GM18502 (cell line): ENCODE measurements around the gene GOLGA3.
"Not testable (repeated sequence)": the region's sequence is repeated elsewhere in the genome, so short reads cannot be mapped to it uniquely, and the experiment has no call there.

Experiments used
- ATAC-seq: cut with Tn5 transposase; IDR thresholded peaks from one replicate; pipeline ENCODE4 v1.9.1; 2021; ENCODE audit warnings: mild to moderate bottlenecking; ENCODE audit not compliant: unreplicated experiment, poor library complexity

Gene GOLGA3

DNA sequence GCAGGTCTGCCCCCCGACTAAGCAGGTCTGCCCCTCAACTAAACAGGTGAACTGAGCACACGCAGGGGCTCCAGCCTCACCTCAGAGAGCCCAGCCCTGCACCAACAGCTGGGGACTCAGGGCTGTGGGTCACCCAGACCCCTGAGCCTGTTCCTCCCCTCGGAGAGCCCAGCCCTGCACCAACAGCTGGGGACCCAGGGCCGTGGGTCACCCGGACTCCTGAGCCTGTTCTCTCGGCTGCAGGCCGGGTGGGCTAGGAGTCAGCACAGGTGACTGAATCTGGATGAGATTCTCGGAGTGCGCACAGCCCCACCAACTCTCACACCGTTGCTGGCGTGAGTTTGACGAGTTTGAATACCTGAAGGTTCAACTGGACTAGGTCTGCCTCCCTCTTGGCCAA is 46.7 kb downstream of the GOLGA3 start:
- no peak for ATAC-seq

- ATAC-seq = no peak
Measured at GRCh38 chr12:132779781-132780353, 48.8 kb downstream of the GOLGA3 start.

DNA sequence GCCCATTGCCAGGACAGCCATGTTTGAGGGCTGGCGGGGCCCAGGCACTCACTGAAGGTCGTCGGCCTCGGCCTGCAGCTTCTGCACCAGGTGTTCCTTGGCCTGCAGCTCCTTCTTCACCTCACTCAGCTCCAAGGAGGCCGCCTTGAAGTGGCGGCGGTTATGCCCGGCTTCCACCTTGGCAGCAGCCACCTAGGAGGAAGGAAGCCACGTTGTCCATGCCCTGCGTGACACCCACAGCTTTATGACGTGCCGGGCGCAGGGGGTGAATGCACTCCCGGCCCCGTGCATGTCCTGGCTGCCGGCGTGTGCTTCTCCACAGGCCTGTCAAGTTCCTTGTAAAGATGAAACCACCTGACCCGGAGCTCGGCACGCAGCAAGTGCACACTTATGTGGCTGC is 51.1 kb downstream of the GOLGA3 start:
- ATAC-seq = no peak

DNA sequence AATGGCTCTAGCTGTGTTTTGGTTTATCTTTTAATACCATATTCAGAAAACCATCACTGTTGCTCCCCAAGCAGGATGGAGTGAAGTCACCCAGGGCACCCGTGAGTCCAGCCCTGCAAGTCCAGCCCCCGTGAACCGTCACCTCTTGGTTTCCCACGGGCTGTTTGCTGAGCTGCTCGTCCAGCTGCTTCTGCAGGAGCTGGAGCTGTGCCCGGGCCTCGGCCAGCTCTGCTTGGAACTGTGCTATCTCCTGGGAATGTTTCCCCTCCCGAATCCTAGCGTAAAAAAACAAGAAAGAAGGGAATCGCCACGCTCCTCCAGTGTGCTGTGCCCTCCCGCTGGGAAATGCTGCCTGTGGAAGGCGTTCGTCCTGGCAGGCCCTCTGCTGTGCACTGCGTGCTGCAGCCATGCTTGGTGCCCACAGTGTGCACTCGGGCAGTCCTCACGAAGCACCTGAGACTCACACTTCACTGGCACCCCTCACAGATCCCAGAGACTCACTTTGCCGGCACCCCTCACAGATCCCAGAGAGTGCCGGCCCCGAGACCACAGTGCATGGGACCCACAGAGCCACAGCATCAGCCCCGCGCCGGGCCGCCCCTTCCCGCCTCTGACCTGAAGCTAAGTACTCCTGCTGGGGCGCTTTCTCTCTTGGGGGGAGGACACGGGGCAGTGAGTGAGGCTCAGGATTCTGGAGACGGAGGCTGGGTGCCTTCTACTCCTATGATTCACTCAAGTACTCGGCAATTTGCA is 51.7 kb downstream of the GOLGA3 start:
- ATAC-seq = no peak

DNA sequence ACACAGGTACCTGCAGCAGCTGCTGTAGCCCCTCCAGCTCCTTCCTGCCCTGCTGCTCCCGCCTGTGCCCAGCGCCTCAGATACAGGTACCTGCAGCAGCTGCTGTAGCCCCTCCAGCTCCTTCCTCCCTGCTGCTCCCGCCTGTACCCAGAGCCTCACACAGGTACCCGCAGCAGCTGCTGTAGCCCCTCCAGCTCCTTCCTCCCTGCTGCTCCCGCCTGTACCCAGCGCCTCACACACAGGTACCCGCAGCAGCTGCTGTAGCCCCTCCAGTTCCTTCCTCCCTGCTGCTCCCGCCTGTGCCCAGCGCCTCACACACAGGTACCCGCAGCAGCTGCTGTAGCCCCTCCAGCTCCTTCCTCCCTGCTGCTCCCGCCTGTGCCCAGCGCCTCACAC is 52.4 kb downstream of the GOLGA3 start:
- ATAC-seq = not testable (repeated sequence)

GRCh38 chr12:132775502-132776229 is 53.0 kb downstream of the GOLGA3 start:
- ATAC-seq = no peak

DNA sequence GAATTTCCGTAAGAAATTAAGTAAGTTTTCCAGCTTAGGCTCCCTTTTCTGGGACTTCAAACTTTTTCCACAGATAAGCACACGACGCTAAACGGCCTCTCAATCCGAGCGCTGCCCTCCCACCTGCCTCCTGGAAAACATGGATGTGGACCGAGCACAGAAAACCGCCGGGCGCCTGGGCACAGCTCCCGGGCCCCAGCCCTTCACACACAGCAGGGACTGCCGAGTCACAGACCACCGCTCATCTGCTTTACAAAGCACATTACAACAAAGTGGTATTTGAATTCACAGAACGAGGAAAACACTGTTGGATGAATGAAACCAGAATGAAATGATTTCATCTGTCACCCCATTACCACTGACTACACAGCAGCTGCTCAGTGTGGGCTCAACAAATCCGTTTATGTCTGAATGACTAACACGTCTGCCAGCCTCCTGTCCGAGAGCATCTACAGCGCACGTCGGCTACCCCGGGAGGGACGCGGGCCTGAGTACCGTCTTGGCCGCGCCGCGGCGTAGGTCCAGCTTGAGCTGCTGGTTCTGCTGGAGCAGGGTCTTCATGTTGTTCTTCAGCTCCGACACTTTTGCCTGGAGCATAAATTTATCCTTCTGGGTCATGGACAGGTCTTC is 53.9 kb downstream of the GOLGA3 start:
- ATAC-seq = no peak

DNA sequence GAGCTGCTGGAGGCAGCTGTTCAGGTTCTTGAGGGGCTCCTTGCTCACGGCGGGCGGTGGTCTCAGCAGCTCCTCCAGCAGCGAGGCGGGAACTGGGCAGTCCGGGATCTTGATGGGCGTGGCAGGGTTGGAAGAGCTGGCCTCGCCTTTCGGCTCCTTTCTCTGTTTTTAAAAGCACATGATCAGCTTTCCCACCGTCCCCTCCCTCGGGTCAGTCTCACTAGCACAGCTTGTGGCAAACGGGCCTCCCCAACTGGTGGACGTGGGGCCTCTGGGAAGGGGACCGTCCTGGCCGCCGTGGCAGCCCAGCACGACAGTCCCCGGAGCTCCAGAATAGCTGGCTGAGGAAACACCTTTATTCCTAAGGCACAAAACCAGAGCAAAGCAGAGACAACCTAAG is 54.5 kb downstream of the GOLGA3 start:
- no peak for ATAC-seq

- no peak for ATAC-seq
Measured at GRCh38 chr12:132773077-132773955, 55.4 kb downstream of the GOLGA3 start.

- ATAC-seq = no peak
Measured at GRCh38 chr12:132772606-132773005, 56.1 kb downstream of the GOLGA3 start.

GRCh38 chr12:132771126-132771838 is 57.4 kb downstream of the GOLGA3 start:
- peak; percentile 58 for ATAC-seq

GRCh38 chr12:132766380-132767085 is 62.1 kb downstream of the GOLGA3 start:
- ATAC-seq = no peak

GRCh38 chr12:132765361-132765760 is 63.3 kb downstream of the GOLGA3 start:
- no peak for ATAC-seq

GRCh38 chr12:132764231-132764630 is 64.4 kb downstream of the GOLGA3 start:
- no peak for ATAC-seq

DNA sequence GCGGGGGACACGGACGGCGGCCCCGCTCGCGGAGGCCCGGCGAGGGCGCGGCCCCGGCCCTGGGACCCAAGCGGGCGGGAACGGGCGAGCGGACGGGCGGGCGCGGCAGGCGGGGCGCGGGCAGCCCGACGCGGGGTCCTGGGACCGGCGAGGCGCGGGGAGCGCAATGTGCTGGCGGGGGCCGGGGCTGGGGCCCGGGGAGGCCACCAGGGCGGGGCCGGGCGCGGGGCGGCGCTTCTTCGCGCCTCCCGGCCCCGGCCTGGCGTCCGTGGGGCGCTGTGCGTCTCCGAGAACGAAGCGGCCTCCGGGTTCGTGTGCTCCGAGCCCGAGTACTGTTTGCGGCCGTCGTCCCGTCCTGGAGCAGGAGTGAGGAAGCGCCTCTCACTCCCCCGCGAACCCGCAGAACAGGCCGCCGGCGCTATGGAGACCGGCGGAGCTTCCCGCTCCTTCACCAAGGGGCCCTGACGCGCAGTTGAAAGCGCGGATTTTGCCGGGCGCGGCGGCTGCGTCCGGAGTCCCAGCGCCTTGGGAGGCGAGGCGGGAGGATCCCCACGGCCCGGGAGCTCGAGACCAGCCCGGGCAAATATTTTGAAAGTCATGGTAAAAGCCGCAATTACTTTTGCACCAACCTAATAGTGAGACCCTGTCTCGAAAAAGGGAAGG is 66.6 kb downstream of the GOLGA3 start:
- ATAC-seq = peak; percentile 80

DNA sequence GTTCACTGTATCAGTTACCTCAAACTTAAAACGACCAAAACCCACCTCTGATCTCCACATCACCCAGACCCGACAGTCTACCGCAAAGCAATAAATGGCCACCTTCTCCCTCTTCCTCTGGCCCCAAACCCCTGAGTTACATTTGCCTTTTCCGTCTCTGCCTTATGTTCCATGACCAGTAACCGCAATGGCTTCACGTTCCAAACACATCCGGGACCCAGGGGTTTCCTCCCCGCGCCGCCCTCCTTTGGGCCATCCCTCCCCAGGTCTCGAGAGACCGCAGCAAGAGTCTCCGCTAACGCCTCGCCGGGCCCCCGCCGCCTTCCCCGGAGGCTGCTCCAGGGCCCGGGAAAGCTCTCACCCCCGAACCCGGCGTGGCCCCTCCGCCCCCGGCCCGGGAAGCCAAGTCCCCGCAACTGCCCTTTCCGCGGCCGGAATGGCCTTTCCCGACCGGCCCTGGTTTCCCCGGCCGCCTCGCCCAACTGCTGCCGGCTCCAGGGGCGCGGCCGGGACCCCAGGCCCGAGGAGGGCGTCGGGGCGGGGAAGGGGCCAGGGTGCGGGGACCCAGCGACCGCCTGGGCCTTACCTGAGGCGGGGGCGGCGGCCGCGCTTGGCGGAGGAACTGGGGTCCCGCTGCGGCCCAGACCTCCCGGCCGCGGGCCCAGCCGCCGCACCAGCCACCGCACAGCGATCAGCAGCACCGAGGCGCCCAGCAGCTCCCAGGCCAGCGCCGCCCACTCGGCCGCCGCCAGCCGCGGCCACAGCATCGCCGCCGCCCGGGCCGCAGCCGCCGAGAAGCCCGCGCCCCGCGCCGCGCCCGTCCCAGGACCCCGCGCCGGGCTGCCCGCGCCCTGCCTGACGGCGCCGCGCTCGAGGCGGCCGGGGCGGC is 67.4 kb downstream of the GOLGA3 start, which contains the start of gene ANKLE2:
TSS of gene ANKLE2 (minus strand) at position 801 of the 889 bp plus-strand sequence. CDS start at position 767, 34 bp downstream.
- peak; percentile 36 for ATAC-seq

DNA sequence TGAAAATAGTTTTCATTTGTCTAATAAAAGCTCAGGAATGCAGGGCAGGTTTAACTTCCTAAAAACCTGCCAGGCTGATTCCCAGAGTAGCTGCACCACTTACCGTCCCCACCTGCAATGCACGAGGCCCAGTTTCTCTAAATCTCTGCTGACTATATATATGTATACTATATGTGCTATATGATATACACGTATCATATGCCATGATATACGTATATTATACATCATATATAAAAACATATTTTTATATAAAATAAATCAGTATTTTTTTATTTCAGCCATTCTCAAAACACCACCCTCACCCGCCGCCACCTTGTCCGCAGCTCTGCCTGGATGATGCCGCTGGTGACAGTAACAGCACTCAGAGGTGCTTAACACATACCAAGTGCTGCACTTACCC is 69.3 kb downstream of the GOLGA3 start:
- no peak for ATAC-seq
